ENCODE measurements around the gene ADIPOR2.

ADIPOR2 gene

DNA sequence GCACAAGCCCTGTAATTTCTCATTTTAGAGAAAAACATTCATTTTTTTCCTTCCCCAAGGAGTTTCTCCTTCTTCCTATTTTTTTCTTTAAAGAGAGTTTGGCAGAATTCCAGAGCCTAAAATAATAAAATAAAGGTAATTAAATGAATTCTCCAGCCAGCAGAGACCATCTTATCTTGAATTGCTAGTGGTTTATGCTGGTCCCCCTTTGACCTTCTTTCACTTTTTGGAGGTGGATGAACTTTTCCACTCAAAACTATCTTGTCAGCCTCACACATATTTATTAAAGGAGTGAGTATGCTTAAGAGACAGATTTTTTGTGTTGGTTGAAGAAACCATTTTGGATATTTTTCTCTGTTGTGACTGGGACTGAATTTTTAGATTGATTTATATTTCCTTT, 47.6 kb downstream of the ADIPOR2 start:
- DNase-seq, result no peak

DNA sequence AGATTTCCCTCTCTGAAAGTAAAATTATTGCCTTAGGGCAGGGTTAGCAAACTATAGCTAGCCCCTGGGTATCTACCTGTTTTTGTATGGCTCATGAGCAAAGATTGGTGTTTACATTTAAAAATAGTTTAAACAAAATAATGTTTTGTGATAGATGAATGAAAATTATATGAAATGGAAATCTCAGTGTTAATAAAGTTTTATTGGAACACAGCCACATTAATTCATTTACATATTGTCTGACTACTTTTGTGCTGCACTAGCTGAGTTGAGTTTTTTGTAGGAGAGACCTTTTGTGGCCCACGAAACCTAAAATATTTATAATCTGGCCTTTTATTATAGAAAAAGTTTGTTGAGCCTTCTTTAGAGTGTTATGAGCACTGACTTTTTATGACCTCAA, 48.5 kb downstream of the ADIPOR2 start:
- DNase-seq, result no peak

DNA sequence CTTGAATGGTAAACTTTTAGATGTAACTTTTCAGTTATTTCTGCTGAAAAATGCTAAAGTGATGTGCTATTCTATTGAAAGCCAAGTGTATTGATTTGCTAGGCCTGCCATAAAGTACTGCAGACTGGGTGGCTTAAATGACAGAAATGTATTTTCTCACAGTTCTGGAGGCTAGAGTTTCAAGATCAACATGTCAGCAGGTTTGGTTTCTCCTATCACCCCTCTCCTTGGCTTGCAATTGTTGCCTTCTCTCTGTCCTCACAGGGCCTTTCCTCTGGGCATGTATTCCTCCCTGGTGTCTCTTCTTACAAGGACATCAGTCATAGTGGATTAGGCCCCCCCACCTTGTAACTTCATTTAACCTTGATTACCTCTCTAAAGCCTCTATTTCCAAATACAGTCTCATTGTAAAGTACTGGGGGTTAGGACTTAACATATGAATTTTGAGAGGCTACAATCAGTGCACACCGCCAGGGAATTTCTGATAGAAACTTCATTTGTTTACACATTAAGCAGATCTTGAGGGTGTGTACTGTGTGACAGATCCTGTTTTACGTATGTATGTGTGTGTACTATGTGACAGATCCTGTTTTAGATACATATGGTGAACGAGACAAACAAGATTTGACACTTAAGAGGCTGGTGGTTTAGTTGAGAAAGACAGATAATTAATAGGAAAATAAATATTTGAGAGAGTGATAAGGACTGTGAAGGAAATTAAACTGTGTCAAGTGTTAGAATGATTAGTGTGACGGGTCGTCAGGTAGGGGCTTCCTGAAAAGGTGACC, 49.5 kb downstream of the ADIPOR2 start:
- no peak for DNase-seq

GRCh38 chr12:1741154-1741949, 50.5 kb downstream of the ADIPOR2 start:
- DNase-seq, result no peak

GRCh38 chr12:1744932-1745331, 54.1 kb downstream of the ADIPOR2 start:
- DNase-seq, result no peak

- no peak for DNase-seq
Measured at GRCh38 chr12:1747609-1748008, 56.7 kb downstream of the ADIPOR2 start.

DNA sequence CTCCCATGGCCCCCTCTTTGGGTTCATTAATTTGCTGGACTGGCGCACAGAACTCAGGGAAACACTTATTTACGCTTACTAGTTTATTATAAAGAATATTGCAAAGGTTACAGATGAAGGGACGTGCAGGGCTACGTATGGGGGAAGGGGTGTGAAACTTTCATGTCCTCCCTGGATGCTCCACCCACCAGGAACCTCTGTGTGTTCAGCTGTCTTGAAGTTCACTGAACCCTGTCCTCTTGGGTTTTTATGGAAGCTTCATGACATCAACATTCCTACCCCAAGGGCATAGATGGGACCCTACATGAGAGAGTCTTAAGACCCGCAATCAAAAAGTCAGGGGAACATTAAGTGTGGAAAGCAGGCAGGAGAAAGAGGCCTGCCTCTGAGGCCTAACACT, 58.1 kb downstream of the ADIPOR2 start:
- no peak for DNase-seq

- no peak for DNase-seq
Measured at GRCh38 chr12:1750300-1750699, 59.4 kb downstream of the ADIPOR2 start.

- DNase-seq, result no peak
Measured at GRCh38 chr12:1758376-1758775, 67.5 kb downstream of the ADIPOR2 start.

DNA sequence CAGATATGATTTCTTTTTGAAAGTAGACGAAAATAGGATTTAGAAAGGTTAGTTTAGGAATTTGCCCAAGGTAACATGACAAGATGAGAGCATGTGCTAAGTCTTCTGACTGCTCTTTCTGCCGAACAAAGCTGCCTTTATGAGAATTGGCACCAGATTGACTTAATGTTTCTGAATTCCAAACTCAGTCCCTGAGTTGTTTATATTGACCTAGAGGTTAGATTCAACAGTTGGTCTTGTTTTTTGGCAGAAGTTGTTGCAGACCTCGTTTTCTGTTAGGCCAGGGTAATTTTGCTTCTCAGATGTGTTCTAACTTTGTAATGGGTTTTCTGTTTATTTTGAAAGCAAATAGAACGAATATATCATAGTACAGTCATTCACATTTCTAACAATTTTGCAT, 68.0 kb downstream of the ADIPOR2 start:
- DNase-seq, result no peak

DNA sequence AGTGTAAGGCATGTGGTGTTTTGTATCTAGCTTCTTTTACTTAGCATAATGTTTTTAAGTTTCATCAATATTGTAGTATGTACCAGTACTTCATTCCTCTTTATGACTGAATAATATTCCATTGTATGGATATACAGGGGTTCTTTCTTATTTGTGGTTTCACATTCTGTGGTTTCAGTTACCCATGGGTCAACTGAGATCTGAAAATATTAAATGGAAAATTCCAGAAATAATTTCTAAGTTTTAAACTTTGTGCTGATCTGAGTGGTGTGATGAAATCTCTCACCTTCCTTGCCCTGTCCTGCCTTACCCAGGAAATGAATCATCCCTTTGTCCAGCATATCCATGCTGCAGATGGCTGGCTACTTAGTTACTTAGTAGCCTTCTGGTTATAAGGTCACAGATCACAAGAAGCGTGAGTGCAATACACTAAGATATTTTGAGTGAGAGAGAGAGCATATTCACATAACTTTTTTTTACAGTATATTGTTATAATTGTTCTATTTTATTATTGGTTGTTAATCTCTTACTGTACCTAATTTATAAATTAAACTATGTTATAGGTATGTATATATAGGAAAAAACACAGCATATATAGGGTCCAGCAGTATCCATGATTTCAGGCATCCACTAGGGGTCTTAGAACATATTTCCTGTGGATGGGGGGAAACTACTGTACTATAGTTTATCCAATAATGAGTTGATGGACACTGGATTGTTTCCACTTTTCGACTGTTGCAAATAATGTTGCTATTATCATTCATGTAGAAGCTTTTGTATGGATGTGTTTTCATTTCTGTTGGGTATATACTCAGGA, 69.9 kb downstream of the ADIPOR2 start:
- peak; percentile 75 for DNase-seq

- no peak for DNase-seq
Measured at GRCh38 chr12:1761857-1762256, 71.0 kb downstream of the ADIPOR2 start.

DNA sequence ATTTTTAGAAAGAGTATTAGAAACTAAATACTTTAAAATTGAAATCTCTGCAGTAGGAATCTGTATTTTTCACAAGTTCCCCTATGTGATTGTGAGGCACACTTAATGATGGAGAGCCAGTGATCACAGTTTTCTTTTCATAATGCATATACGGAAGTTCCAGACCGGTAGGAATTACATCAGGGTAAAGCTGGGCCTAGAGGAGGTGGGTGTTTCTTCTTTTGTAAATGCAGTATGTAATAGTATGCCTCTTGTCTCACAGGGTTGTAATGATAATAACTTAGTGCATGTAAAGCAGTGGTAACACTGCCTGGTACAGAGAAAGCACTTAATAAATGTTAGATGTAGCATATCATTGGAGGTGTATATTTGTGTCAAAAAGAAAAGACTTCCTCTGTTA, 72.3 kb downstream of the ADIPOR2 start:
- DNase-seq, result no peak

DNA sequence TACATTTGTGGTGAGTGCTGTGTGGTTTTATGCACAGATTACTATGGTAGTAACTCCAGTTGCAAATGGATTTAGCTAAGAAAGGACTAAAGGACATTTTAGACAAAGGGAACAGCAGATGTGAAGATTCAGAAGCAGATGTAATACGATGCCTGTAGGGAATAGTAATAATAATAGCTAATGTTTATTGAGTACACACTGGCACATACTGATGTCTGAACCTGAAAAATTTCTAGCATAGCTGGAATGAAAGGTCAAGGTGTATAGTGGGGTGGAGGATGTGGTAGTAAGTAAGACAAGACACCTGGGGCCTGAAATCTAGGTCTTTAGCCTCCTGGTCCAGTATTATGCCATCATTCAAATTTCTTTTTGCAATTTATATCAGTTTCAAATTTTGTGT, 75.2 kb downstream of the ADIPOR2 start:
- DNase-seq, result no peak

DNA sequence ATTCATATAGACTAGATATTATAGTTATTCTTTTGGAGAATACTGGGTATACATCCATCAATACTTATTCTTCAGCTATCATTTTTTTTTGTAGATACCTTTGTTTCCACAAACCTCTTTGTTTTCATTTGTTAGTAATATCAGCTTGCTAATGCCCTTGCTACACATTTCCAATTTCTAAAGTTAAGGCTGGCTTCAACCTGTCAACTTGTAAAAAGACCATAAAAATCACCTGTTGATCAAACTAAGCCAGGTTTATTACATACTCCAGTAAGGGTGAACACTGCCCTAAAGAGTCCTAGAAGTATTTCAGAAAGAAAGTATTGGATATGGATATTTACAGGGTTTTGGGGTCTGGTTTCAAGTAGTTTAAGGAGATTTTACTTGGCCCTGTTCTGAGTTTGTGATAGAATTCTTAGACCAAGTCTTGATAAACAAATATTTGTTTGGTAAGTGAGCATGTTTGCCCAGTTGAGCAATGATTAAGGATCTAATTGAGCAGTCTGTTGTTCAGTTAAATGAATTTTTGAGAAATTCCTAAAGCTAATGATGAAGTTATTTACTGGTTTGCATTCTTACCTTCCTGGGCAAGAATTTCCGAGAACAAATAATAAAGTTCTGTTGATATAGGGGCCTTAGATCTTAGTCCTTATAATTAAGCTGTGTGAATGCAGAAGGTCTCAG, 76.7 kb downstream of the ADIPOR2 start:
- no peak for DNase-seq

DNA sequence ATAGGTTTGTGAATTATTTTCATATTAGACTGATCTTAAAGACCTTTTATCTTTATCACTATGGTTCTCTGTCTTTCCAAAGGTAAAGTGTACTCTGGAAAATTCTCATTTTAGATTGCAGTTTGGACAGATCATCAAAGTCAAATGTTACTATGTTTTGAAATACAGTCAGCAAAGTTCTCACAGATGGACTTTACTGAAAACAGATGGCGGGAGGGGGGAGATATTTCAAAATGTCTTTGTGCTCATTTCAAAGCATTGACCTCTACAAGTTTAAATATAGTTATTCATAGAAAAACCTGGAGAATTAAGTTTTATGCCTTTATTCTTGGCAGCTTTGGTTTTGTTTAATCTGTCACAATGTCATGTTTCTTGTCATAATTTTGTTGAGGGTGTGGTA, 77.7 kb downstream of the ADIPOR2 start:
- no peak for DNase-seq

GRCh38 chr12:1769809-1770494, 79.1 kb downstream of the ADIPOR2 start:
- no peak for DNase-seq

- peak; percentile 72 for DNase-seq
Measured at GRCh38 chr12:1773937-1774655, 83.2 kb downstream of the ADIPOR2 start.

- DNase-seq, result peak; percentile 89
Measured at GRCh38 chr12:1776170-1776921, 85.5 kb downstream of the ADIPOR2 start.

DNA sequence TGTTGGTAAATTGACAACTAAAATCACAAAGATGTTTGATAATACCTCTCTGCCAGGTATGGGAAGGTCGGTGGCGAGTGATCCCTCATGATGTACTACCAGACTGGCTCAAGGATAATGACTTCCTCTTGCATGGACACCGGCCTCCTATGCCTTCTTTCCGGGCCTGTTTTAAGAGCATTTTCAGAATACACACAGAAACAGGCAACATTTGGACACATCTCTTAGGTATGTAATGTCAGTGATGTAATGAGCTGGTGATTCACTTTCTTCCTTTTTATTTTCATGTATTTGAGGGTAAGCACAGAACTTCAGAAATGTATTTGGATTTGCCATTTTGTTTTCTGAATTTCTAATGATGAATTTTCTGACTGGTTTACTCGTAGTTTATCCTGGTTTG, 86.9 kb downstream of the ADIPOR2 start:
- no peak for DNase-seq

GRCh38 chr12:1778911-1779310, 88.0 kb downstream of the ADIPOR2 start:
- DNase-seq, result no peak

All from islet precursor cell (in vitro differentiated cells).